Sigmoid colon (tissue), 7 donors: Measurements from ENCODE around the gene DLG3. TPM values are rescaled to one million over a fixed set of nuclear protein-coding genes. Genes with fewer than 3 reads are reported as not detected.

ENCODE experiments used
- DNase-seq: peaks from one replicate; pipeline ENCODE4 v3.0.0-alpha.2; 2019
- H3K27ac ChIP-seq, 4 donors: fragments of 200-600 bp; sonication (generic); one replicate each; pipeline ENCODE4 v1.5.1; 2016 to 2019; ENCODE audit warnings: mild to moderate bottlenecking in 1 of 4
- H3K27me3 ChIP-seq, 3 donors: fragments of 200-600 bp; sonication (generic); one replicate each; pipeline ENCODE4 v1.5.1; 2019; ENCODE audit warnings: mild to moderate bottlenecking in 1 of 3
- H3K36me3 ChIP-seq, 4 donors: fragments of 200-600 bp; sonication (generic); one replicate each; pipeline ENCODE4 v1.5.1; 2016 to 2019
- H3K4me1 ChIP-seq, 4 donors: fragments of 200-600 bp; sonication (generic); one replicate each; pipeline ENCODE4 v1.5.1; 2017 to 2019
- H3K4me3 ChIP-seq, 4 donors: fragments of 200-600 bp; sonication (generic); one replicate each; pipeline ENCODE4 v1.5.1; 2017 to 2019; ENCODE audit warnings: mild to moderate bottlenecking in 2 of 4, moderate library complexity in 1 of 4
- H3K9me3 ChIP-seq, 4 donors: fragments of 200-600 bp in 3 of 4; sonication (generic) in 3 of 4; one replicate each; pipeline versions ENCODE4 v1.5.1 to v1.6.1; 2013 to 2019
- CTCF ChIP-seq, 4 experiments: fragments of 450-650 bp in 3 of 4; fragments of 200-600 bp in 1 of 4; IDR thresholded peaks; one replicate each; pipeline ENCODE4 v1.5.1; 2016 to 2019; ENCODE audit warnings: antibody characterized with exemption in 4 of 4, mild to moderate bottlenecking in 3 of 4, moderate library complexity in 2 of 4
- EP300 ChIP-seq, 4 donors: sonication (generic); formaldehyde crosslinking; IDR thresholded peaks; one replicate each; pipeline ENCODE4 v1.6.1; 2017; ENCODE audit warnings: antibody characterized with exemption in 4 of 4
- POLR2A ChIP-seq, 2 donors: fragments of 450-650 bp; IDR thresholded peaks; one replicate each; pipeline ENCODE4 v1.6.1; 2016; ENCODE audit warnings: antibody characterized with exemption in 2 of 2, mild to moderate bottlenecking in 2 of 2, moderate library complexity in 2 of 2
- POLR2AphosphoS5 ChIP-seq, 4 donors: sonication (generic); formaldehyde crosslinking; IDR thresholded peaks; one replicate each; pipeline ENCODE4 v1.6.1; 2017; ENCODE audit warnings: antibody characterized with exemption in 4 of 4
- WGBS, 2 donors: extraction: QIAGEN DNeasy Blood & Tissue Kit; methylation state at CpG; one replicate each; pipeline ENCODE4 v1.1.7; 2013; 5-methylcytosine and 5-hydroxymethylcytosine counted together
- intact Hi-C: fragments of 100-400 bp; cut with DNase I; formaldehyde crosslinking; loops from one replicate; pipeline ENCODE4 v1.15.1; 2023
- polyA plus RNA-seq, 3 donors: library from polyadenylated mRNA; stranded (reverse); fragments of 200-250 nt; gene quantifications; one replicate each; pipeline ENCODE4 v1.2.3, GENCODE V29; 2013
- total RNA-seq, 4 donors: library from RNA; depleted of rRNA; stranded (reverse); fragments of >200 nt; gene quantifications; one replicate each; pipeline ENCODE4 v1.1.0, GENCODE V29; 2016
- donor health status: healthy with polysubstance abuse.
- donor health status: Bipolar disorder and iron deficiency.
- donor health status: healthy.

The DLG3 gene
- total and polyA plus RNA-seq, 7 donors = 12.5 to 35.2 (median 24.0) TPM

- no peak for DNase-seq
- H3K4me1 ChIP-seq = peaks cover 0 to 19% (median 0%) of the 10 kb centered on the region in 4 donors
- TF ChIP-seq POLR2A (IDR thresholded peaks at IDR 0.05) = no peak
- TF ChIP-seq POLR2AphosphoS5 (IDR thresholded peaks at IDR 0.05) = no peak
- no peak for TF ChIP-seq CTCF (IDR thresholded peaks at IDR 0.05)
- no peak for TF ChIP-seq EP300 (IDR thresholded peaks at IDR 0.05)
- intact Hi-C loops = loop anchor here (10.0 kb wide), 2 partner anchors 609 to 719 kb away; partner anchors contain the start of gene SNX12
- H3K36me3 ChIP-seq = no peaks in the 10 kb centered on the region
- peak overlapping the region in 3 of 4 donors; percentile 53 to 59 (median 53) for H3K4me3 ChIP-seq
- WGBS, 2 donors = 5 to 19% methylated on average over 2 of the region's 2 CpGs
- peak overlapping the region; percentile 79 to 89 (median 86) for H3K27ac ChIP-seq
- no peaks in the 10 kb centered on the region for H3K9me3 ChIP-seq
- H3K27me3 ChIP-seq = no peaks in the 10 kb centered on the region
Observed at GRCh38 chrX:70456256-70456655, 11.6 kb downstream of the DLG3 start.

GRCh38 chrX:70461026-70461425 is 16.4 kb downstream of the DLG3 start:
- H3K27ac ChIP-seq = no peak overlapping the region
- no peak for DNase-seq
- H3K27me3 ChIP-seq = no peaks in the 10 kb centered on the region
- H3K4me3 ChIP-seq = no peak overlapping the region
- intact Hi-C loops = no loop called here
- H3K4me1 ChIP-seq = peaks cover 0 to 10% (median 0%) of the 10 kb centered on the region in 4 donors
- H3K36me3 ChIP-seq = no peaks in the 10 kb centered on the region
- H3K9me3 ChIP-seq = no peaks in the 10 kb centered on the region
- no peak for TF ChIP-seq POLR2A (IDR thresholded peaks at IDR 0.05)
- no peak for TF ChIP-seq CTCF (IDR thresholded peaks at IDR 0.05)
- TF ChIP-seq POLR2AphosphoS5 (IDR thresholded peaks at IDR 0.05) = no peak
- TF ChIP-seq EP300 (IDR thresholded peaks at IDR 0.05) = no peak
- WGBS, 2 donors = 89 to 96% methylated on average over 2 of the region's 2 CpGs

GRCh38 chrX:70464051-70464450 is 19.4 kb downstream of the DLG3 start:
- Histone ChIP-seq H3K4me1 (no peaks in the 10 kb centered on the region), H3K27ac (no peak overlapping the region), H3K27me3 (no peaks in the 10 kb centered on the region), H3K9me3 (no peaks in the 10 kb centered on the region), H3K36me3 (no peaks in the 10 kb centered on the region), H3K4me3 (no peak overlapping the region)
- no peak for TF ChIP-seq CTCF (IDR thresholded peaks at IDR 0.05)
- no peak for TF ChIP-seq EP300 (IDR thresholded peaks at IDR 0.05)
- TF ChIP-seq POLR2AphosphoS5 (IDR thresholded peaks at IDR 0.05) = no peak
- no peak for TF ChIP-seq POLR2A (IDR thresholded peaks at IDR 0.05)
- no peak for DNase-seq
- intact Hi-C loops = no loop called here

GRCh38 chrX:70466968-70467367 is 22.3 kb downstream of the DLG3 start:
- no peak overlapping the region for H3K27ac ChIP-seq
- intact Hi-C loops = no loop called here
- no peaks in the 10 kb centered on the region for H3K27me3 ChIP-seq
- DNase-seq = no peak
- no peaks in the 10 kb centered on the region for H3K4me1 ChIP-seq
- H3K9me3 ChIP-seq = no peaks in the 10 kb centered on the region
- TF ChIP-seq POLR2A (IDR thresholded peaks at IDR 0.05) (no peak), POLR2AphosphoS5 (IDR thresholded peaks at IDR 0.05) (no peak)
- no peak overlapping the region for H3K4me3 ChIP-seq
- H3K36me3 ChIP-seq = no peaks in the 10 kb centered on the region

GRCh38 chrX:70468709-70469108 is 24.1 kb downstream of the DLG3 start:
- no peak for DNase-seq
- Histone ChIP-seq H3K4me1 (no peaks in the 10 kb centered on the region), H3K36me3 (no peaks in the 10 kb centered on the region), H3K27me3 (no peaks in the 10 kb centered on the region), H3K9me3 (no peaks in the 10 kb centered on the region), H3K27ac (no peak overlapping the region), H3K4me3 (no peak overlapping the region)
- intact Hi-C loops = no loop called here
- TF ChIP-seq CTCF (IDR thresholded peaks at IDR 0.05) = no peak
- TF ChIP-seq POLR2A (IDR thresholded peaks at IDR 0.05) = no peak
- no peak for TF ChIP-seq POLR2AphosphoS5 (IDR thresholded peaks at IDR 0.05)
- no peak for TF ChIP-seq EP300 (IDR thresholded peaks at IDR 0.05)
- 89 to 92% methylated on average over 1 of the region's 1 CpG for WGBS, 2 donors
